ENCODE data around the gene LMX1A. TPM values are rescaled to one million over a fixed set of nuclear protein-coding genes. Genes with fewer than 3 reads are reported as not detected.

The LMX1A gene
- total RNA-seq (2014; rRNA removed; shearing (Covaris generic)) (not detected in 2 replicates), polyA plus RNA-seq (2016; fragmentation: Nextera tagmentation; extraction: Ambion mirVana) (not detected in 2 replicates)
- long read RNA-seq, result 0 reads

- Histone ChIP-seq H3K4me3 (peak within 1 kb of the TSS; percentile 71), H3K27ac (ENCODE audit: low read depth) (no peak within 1 kb of the TSS), H2AFZ (peak within 1 kb of the TSS; percentile 97), H4K20me1 (replicated peaks; ENCODE audit: insufficient read depth) (peaks cover 12% of the 10 kb centered on the region; the same call in 1 of the 2 replicates), H3K79me2 (replicated peaks; ENCODE audit: insufficient read depth) (no peaks in the 10 kb centered on the region), H3F3A (replicated peaks; ENCODE audit: low read depth) (0 out of 2 replicates have a peak, but pooled peaks cover 6% of the 10 kb centered on the region), H3K4me1 (ENCODE audit: insufficient read depth) (peaks cover 44% of the 10 kb centered on the region), H3K36me3 (ENCODE audit: insufficient read depth) (no peaks in the 10 kb centered on the region), H3K4me2 (peak within 1 kb of the TSS; percentile 98), H3K9me2 (ENCODE audit: insufficient read depth) (no peaks in the 10 kb centered on the region), H3K27me3 (ENCODE audit: insufficient read depth) (peaks cover 99% of the 10 kb centered on the region)
- peak; percentile 79 for TF ChIP-seq EZH2 (IDR thresholded peaks at IDR 0.05; ENCODE audit: low read depth, unreplicated experiment)
- no peak for TF ChIP-seq NANOG (IDR thresholded peaks at IDR 0.05; ENCODE audit: borderline replicate concordance)
- no peak for TF ChIP-seq ETS1 (IDR thresholded peaks at IDR 0.05)
- peak; percentile 94 for TF ChIP-seq EZH2phosphoT487 (IDR thresholded peaks at IDR 0.05; ENCODE audit: unreplicated experiment)
- Mint-ChIP-seq H3K27me3 (ENCODE audit: insufficient read depth, low read depth, poor library complexity) (peaks cover 83% of the 10 kb centered on the region), H3K27ac (no peak within 1 kb of the TSS), H3K4me1 (peaks cover 37% of the 10 kb centered on the region), H3K9me3 (no peaks in the 10 kb centered on the region; the same call in 2 of the 3 replicates), H3K4me3 (peak within 1 kb of the TSS; percentile 82), H3K36me3 (ENCODE audit: low read depth) (no peaks in the 10 kb centered on the region)
- ATAC-seq, result peak; percentile 30
- peak; percentile 67 for DNase-seq (ENCODE audit: low spot score)
Measured at GRCh38 chr1:165355977-165356811, at the start of gene LMX1A. TSS of gene LMX1A (minus strand) at chr1:165356715. CDS start at chr1:165355559, 1,156 bp downstream.

GRCh38 chr1:165403835-165404482 lies 47.4 kb upstream of the LMX1A start:
- Histone ChIP-seq H4K20me1 (replicated peaks; ENCODE audit: insufficient read depth) (no peaks in the 10 kb centered on the region), H3K79me2 (replicated peaks; ENCODE audit: insufficient read depth) (no peaks in the 10 kb centered on the region), H3F3A (replicated peaks; ENCODE audit: low read depth) (no peaks in the 10 kb centered on the region), H3K9me2 (ENCODE audit: insufficient read depth) (no peaks in the 10 kb centered on the region), H3K4me3 (no peak overlapping the region), H3K27me3 (ENCODE audit: insufficient read depth) (no peaks in the 10 kb centered on the region), H3K4me1 (ENCODE audit: insufficient read depth) (no peaks in the 10 kb centered on the region), H3K36me3 (ENCODE audit: insufficient read depth) (no peaks in the 10 kb centered on the region), H3K4me2 (no peak overlapping the region), H3K27ac (ENCODE audit: low read depth) (no peak overlapping the region), H2AFZ (peak overlapping the region; percentile 84; the same call in 1 of the 2 replicates)
- peak; percentile 78 for DNase-seq (ENCODE audit: low spot score)
- H3K27ac Mint-ChIP-seq, result no peak overlapping the region
- H3K4me1 Mint-ChIP-seq, result no peaks in the 10 kb centered on the region
- no peaks in the 10 kb centered on the region for H3K9me3 Mint-ChIP-seq
- H3K4me3 Mint-ChIP-seq, result no peak overlapping the region
- H3K27me3 Mint-ChIP-seq (ENCODE audit: insufficient read depth, low read depth, poor library complexity), result no peaks in the 10 kb centered on the region
- TF ChIP-seq JUNB (IDR thresholded peaks at IDR 0.05; ENCODE audit: unreplicated experiment), result no peak
- TF ChIP-seq CTCF (conservative IDR thresholded peaks at IDR 0.05; ENCODE audit: low read depth in 2 of 2), result peak; percentile 66 to 93
- H3K36me3 Mint-ChIP-seq (ENCODE audit: low read depth), result no peaks in the 10 kb centered on the region
- ATAC-seq, result peak; percentile 94

Measured in GM23338 (cell line).